BJ (cell line): ENCODE data around the gene SCN4A. TPM values are rescaled to one million over a fixed set of nuclear protein-coding genes. Genes with fewer than 3 reads are reported as not detected.

Source experiments
- CTCF ChIA-PET: fragments of 350-600 bp; formaldehyde crosslinking; extraction: SDS; loops from one replicate; lab custom pipeline; 2021; ENCODE audit warnings: antibody characterized with exemption, inconsistent platforms; lab: Yijun Ruan, JAX
- POLR2A ChIA-PET: fragments of 300-600 bp; sonication (Branson Sonifier 250); formaldehyde crosslinking; extraction: SDS; loops from one replicate; lab custom pipeline; 2021; ENCODE audit warnings: antibody characterized with exemption; lab: Charles Lee
- DNase-seq: peaks from one replicate; pipeline ENCODE4 v3.0.0-alpha.2; 2011; ENCODE audit warnings: low read depth
- H3K27me3 ChIP-seq: 2 replicates; pipeline ENCODE4 v1.6.0; 2011; ENCODE audit warnings: low read length; ENCODE audit not compliant: control insufficient read depth, insufficient read depth
- H3K36me3 ChIP-seq: 2 replicates; pipeline ENCODE4 v1.5.1; 2011; ENCODE audit warnings: low read length; ENCODE audit not compliant: control insufficient read depth, insufficient read depth
- H3K4me3 ChIP-seq: 2 replicates; pipeline ENCODE4 v1.5.1; 2011; ENCODE audit warnings: low read depth, mild to moderate bottlenecking, control low read depth, low read length
- polyA plus RNA-seq: library from polyadenylated mRNA; depleted of rRNA; stranded (reverse); fragments of >200 nt; gene quantifications from 2 replicates; pipeline ENCODE4 v1.2.3, GENCODE V29; 2011
- TF ChIP-seq, protein P1 (sequence below): IDR thresholded peaks from 2 replicates; pipeline ENCODE4 v1.5.1; 2011; ENCODE audit warnings: low read depth, mild to moderate bottlenecking, control low read depth, inconsistent platforms, low read length, moderate library complexity; ENCODE audit not compliant: insufficient read depth

The SCN4A gene
- polyA plus RNA-seq, 1 experiment = not detected

DNA sequence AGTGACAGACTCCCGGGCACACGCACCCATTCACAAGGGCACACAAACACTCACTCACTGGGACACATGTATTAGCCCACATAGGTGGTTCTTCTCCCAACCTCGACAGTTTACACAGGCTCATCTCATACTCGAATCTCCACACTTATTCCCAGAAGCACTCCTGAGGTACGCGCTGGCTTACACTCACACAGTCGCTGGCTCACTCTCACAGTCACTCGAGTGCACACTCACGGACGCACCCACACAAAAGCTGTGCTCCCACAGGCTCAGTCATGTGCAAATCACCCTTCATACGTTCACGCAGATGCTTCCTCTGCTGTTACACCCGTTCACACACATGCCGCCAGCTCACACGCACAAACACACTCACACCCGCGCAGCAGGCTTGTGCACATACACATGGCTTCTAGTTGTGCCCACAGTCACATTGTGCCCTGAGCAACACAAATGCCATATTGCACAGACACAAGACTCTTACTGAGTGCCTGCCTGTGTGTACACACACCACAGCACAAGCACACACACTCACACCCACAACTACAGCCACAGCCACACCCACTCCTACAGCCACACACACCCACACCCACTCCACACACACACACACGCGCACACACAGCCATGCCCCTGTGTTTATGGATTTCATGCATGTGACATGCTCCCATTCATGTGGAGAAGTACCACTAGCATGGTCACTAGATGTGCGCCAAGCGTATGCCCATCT is 17.1 kb upstream of the SCN4A start:
- TF ChIP-seq, protein P1, sequence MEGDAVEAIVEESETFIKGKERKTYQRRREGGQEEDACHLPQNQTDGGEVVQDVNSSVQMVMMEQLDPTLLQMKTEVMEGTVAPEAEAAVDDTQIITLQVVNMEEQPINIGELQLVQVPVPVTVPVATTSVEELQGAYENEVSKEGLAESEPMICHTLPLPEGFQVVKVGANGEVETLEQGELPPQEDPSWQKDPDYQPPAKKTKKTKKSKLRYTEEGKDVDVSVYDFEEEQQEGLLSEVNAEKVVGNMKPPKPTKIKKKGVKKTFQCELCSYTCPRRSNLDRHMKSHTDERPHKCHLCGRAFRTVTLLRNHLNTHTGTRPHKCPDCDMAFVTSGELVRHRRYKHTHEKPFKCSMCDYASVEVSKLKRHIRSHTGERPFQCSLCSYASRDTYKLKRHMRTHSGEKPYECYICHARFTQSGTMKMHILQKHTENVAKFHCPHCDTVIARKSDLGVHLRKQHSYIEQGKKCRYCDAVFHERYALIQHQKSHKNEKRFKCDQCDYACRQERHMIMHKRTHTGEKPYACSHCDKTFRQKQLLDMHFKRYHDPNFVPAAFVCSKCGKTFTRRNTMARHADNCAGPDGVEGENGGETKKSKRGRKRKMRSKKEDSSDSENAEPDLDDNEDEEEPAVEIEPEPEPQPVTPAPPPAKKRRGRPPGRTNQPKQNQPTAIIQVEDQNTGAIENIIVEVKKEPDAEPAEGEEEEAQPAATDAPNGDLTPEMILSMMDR = no peak
- Histone ChIP-seq H3K4me3 (no peak overlapping the region), H3K36me3 (no peaks in the 10 kb centered on the region), H3K27me3 (peaks cover 12% of the 10 kb centered on the region)
- no peak for DNase-seq
- ChIA-PET POLR2A (no interaction called here), CTCF (interaction anchor here (0.6 to 3.8 kb wide), 14 partner anchors 8 to 435 kb away, joined by 3 to 53 read pairs (median 4); partner anchors contain the start of genes CD79B, CSHL1 and GH1)

DNA sequence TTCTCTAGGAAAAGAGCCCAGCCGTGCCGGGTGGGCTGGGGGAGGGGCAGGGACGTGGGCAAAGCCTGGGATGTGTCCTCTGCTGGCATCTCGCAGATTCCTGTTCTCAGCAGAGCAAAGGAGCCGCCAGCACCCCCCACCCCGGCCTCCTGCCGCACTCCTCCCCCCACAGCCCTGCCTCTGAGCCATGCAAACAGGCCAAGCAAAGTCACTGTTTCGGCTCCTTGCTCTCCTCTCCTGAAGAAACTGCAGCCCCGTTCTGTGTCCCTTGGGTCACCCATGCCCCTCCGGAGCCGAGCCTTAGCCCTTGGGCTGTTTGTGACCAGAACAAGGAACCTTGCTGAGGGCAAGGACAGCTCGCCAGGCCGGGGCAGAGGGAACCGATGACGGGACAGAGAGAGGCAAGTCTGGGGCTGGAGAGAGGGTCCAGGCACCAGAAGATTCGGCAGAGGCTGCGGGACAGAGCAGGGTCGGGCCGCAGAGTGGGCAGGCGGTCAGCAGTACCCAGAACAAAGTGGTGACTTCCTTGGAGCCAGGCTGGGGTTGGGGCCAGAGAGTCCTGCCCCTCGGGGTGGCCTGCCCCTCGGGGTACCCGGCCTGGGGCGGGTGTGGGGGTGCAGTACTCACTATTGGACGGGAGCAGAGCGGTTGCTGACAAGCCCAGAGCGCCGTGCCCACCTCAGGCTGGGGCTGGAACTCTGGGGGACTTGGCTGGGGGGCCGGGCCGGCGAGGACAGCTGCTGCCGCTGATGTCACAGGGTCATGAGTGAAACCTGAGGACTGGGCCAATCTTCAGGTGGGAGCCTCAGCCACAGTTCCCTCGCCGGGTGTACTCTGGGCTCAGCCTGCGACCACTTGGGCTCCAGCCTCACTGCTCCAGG is 16.3 kb upstream of the SCN4A start:
- Histone ChIP-seq H3K27me3 (peaks cover 9% of the 10 kb centered on the region), H3K4me3 (no peak overlapping the region), H3K36me3 (no peaks in the 10 kb centered on the region)
- TF ChIP-seq, protein P1 = no peak
- DNase-seq = no peak
- ChIA-PET POLR2A (no interaction called here), CTCF (interaction anchor here (0.5 to 3.8 kb wide), 6 partner anchors 9 to 71 kb away, joined by 3 to 53 read pairs (median 4); partner anchors contain the start of genes CD79B and GH1)

DNA sequence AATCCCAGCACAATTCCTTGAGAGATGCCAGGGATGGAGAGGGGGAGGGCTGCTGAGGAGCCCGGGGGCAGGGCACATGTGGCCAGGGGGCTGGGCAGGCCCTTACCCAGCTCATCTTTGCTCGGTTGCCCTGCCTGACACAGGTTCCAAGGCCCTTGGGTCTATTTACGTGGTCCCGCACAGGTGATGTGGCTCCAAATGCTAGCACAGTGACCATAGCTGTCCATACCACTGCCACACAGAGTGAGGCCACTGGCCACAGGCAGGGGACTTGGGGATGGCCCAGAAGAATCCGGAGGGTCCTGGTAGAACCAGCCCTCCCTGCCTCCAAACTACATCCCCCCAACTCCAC is 15.4 kb upstream of the SCN4A start:
- DNase-seq = no peak
- H3K27me3 ChIP-seq = peaks cover 7% of the 10 kb centered on the region
- CTCF ChIA-PET = interaction anchor here (0.9 to 3.8 kb wide), 4 partner anchors 10 to 70 kb away, joined by 3 to 53 read pairs (median 4); partner anchors contain the start of genes CD79B, GH1 and PRR29

DNA sequence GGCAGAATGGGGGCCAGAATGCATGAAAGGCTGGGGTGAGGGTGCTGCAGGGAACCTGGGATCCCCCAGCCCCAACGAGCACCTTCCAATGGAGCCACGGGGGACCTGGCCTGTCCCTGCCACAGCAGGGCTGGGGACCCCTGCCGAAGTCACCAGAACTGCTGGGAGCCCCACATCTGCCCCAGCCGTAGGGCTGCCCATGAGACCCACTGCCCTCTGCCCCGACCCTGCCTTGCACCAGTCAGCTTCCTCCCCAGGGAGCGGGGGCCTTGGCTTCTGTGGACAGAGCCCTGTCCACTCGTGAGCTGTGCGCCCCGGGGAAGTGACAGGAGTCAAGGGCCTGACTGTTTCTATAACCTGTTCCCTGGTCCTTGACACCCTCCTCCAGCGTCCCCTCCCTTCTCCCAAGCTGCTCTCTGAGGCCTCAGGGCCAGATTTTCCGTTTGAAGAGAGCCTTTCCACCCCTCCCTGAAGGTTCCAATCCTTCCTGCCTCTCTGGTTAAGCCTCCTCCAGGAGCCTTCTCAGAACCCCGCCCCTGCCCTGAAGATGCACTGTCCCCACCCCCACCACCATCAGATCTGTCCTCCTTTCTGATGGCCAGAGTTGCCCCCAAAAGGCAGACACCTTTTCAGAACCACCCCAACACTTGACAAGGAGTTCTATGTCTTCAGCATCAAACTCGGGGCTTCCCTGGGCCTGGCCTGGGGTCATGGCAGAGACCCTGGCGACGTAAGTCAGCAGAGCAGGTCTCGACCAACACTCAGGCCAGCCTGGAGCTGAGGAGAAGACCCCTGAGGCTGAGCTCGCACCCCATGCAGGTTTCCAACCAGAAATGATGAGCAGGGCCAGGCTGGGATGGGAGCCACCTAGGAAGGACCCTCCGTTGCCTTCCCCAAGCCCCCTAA is 14.8 kb upstream of the SCN4A start:
- DNase-seq = no peak

More for the DNA sequence above, 15.4 kb upstream of the SCN4A start:
- Histone ChIP-seq H3K4me3 (no peak overlapping the region), H3K36me3 (no peaks in the 10 kb centered on the region)
- TF ChIP-seq, protein P1 = no peak
- POLR2A ChIA-PET = no interaction called here

More for the DNA sequence above, 14.8 kb upstream of the SCN4A start:
- ChIA-PET POLR2A (no interaction called here), CTCF (interaction anchor here (1.1 to 5.0 kb wide), 4 partner anchors 11 to 70 kb away, joined by 3 to 53 read pairs (median 14); partner anchors contain the start of genes GH1 and PRR29)
- Histone ChIP-seq H3K4me3 (no peak overlapping the region), H3K36me3 (no peaks in the 10 kb centered on the region), H3K27me3 (peaks cover 6% of the 10 kb centered on the region)
- TF ChIP-seq, protein P1 = no peak
